KMS-11 (cell line): Measurements from ENCODE around the gene C16orf95.

ENCODE experiments used
- H2AFZ ChIP-seq: fragments of 200-600 bp; sonication (generic); 2 replicates; pipeline ENCODE4 v1.6.1; 2016; ENCODE audit warnings: antibody characterized with exemption, mixed run types, low read depth
- H3K27ac ChIP-seq: fragments of 200-600 bp; sonication (generic); 2 replicates; pipeline ENCODE4 v1.6.1; 2016; ENCODE audit warnings: mild to moderate bottlenecking, mixed run types
- H3K27me3 ChIP-seq: fragments of 200-600 bp; sonication (generic); 2 replicates; pipeline ENCODE4 v1.6.1; 2017; ENCODE audit warnings: mild to moderate bottlenecking, low read depth, mixed run types, moderate library complexity; ENCODE audit not compliant: insufficient read depth
- H3K36me3 ChIP-seq: fragments of 200-600 bp; sonication (generic); 2 replicates; pipeline ENCODE4 v1.6.1; 2017; ENCODE audit warnings: mild to moderate bottlenecking, mixed run types; ENCODE audit not compliant: insufficient read depth
- H3K4me1 ChIP-seq: fragments of 200-600 bp; sonication (generic); 2 replicates; pipeline ENCODE4 v1.6.1; 2016; ENCODE audit warnings: mild to moderate bottlenecking, low read depth, mixed run types; ENCODE audit not compliant: poor library complexity, severe bottlenecking
- H3K4me2 ChIP-seq: fragments of 200-600 bp; sonication (generic); 2 replicates; pipeline ENCODE4 v1.7.0; 2016; ENCODE audit warnings: mild to moderate bottlenecking, mixed run types
- H3K4me3 ChIP-seq: fragments of 200-600 bp; sonication (generic); IDR thresholded peaks from 2 replicates; pipeline ENCODE4 v1.6.1; 2017; ENCODE audit warnings: low read depth, low read length, mixed read lengths; ENCODE audit not compliant: insufficient read depth
- H3K79me2 ChIP-seq: fragments of 200-600 bp; sonication (generic); 2 replicates; pipeline ENCODE4 v1.6.1; 2016; ENCODE audit warnings: low read depth, mixed run types; ENCODE audit not compliant: insufficient read depth
- H3K9ac ChIP-seq: fragments of 200-600 bp; sonication (generic); 2 replicates; pipeline ENCODE4 v1.6.1; 2016; ENCODE audit warnings: mild to moderate bottlenecking, mixed run types
- H4K20me1 ChIP-seq: fragments of 200-600 bp; sonication (generic); 2 replicates; pipeline ENCODE4 v1.6.1; 2016; ENCODE audit warnings: mild to moderate bottlenecking, mixed run types; ENCODE audit not compliant: insufficient read depth
- TF ChIP-seq, protein P1 (sequence below): fragments of 200-600 bp; sonication (generic); conservative IDR thresholded peaks from 2 replicates; pipeline ENCODE4 v1.6.1; 2017; ENCODE audit warnings: low read depth, mild to moderate bottlenecking, antibody characterized with exemption, low read length, moderate library complexity, mixed read lengths

The C16orf95 gene

DNA sequence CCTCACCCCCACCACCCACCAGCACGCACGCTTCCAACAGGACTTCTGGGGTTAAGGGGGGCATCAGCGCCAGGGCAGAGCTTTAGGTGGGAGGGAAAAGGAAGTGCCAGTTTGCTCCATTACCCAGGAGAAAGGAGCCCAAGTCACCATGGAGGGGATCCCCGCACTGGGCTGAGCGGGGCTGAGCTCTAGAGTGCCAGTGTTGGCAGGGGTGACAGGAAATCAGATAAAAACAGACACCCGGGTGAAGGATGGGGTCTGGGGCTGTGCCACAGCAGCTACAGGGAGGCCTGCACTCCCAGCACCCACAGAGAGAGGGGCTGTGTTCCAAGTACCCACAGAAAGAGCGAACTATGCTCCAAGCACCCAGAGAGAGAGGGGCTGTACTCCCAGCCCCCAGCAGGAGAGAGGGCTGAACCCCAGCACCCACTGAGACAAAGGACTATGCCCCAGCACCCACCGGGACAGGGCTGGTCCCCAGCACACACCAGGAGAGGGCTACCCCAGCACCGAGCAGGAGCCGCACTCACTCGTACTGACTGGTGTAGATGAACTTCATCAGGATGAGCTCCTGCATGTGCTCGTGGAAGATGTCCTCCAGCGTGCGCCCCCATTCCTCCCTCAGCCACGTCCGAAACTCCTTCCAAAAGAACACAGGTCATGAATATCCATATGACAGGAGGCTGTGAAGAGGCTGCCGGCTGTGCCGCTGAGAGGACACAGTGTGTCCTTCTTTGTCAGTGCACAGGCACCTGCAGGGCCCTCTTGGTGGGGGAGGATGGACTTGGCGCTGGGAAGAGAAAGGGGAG lies 18.6 kb upstream of the C16orf95 start:
- TF ChIP-seq, protein P1, sequence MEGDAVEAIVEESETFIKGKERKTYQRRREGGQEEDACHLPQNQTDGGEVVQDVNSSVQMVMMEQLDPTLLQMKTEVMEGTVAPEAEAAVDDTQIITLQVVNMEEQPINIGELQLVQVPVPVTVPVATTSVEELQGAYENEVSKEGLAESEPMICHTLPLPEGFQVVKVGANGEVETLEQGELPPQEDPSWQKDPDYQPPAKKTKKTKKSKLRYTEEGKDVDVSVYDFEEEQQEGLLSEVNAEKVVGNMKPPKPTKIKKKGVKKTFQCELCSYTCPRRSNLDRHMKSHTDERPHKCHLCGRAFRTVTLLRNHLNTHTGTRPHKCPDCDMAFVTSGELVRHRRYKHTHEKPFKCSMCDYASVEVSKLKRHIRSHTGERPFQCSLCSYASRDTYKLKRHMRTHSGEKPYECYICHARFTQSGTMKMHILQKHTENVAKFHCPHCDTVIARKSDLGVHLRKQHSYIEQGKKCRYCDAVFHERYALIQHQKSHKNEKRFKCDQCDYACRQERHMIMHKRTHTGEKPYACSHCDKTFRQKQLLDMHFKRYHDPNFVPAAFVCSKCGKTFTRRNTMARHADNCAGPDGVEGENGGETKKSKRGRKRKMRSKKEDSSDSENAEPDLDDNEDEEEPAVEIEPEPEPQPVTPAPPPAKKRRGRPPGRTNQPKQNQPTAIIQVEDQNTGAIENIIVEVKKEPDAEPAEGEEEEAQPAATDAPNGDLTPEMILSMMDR, result no peak
- peaks cover 2% of the 10 kb centered on the region for H3K4me1 ChIP-seq
- no peak overlapping the region for H2AFZ ChIP-seq
- H3K4me3 ChIP-seq, result no peak overlapping the region
- H4K20me1 ChIP-seq, result no peaks in the 10 kb centered on the region
- H3K4me2 ChIP-seq, result no peak overlapping the region
- H3K9ac ChIP-seq, result no peak overlapping the region
- no peaks in the 10 kb centered on the region for H3K79me2 ChIP-seq
- H3K36me3 ChIP-seq, result no peaks in the 10 kb centered on the region
- no peaks in the 10 kb centered on the region for H3K27me3 ChIP-seq
- no peak overlapping the region for H3K27ac ChIP-seq

DNA sequence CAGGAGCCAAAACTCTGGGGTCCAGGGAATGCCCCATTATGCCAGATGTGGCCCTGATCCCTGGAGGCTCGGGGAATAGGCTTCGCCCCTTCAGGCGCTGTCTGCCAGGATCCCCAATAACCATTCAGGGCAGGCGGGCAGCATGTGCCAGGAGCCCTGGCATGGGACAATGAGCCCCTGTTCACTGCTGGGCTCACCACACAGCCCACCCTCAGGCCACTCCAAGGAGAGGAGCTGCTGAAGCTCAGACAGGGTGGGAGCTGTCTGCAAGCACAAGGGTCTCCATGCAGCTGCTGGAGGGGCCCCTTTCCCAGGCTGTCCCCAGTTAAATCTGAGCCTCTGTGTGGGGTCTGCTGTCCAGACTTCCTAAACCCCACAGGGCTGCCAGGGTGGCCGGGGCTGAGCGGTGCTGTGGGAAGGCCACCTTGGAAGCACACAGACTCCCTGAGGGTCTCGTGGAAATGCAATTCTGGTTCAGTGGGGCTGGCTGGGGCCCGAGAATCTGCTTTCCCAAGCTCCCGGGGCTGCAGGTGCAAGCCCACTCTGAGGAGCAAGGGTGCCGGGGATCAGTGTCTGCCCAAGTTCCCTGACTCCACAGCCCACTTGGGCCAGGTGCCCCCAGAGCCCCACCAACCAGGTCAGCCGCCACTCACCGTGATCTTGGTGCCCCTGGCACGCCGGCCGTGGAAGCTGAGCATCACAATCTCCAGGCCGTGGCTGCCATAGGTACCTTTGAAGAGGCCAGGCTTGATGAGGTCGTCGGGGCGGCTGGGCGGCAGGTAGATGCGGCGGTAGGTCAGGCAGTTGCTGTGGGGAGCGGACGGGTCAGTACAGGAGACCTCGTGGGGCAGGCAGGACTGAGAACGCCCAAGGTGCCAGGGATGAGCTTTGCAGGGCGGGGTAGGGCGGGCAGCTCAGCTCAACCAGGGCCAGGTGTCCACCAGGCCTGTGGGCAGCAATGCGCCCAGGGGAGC lies 17.7 kb upstream of the C16orf95 start:
- no peaks in the 10 kb centered on the region for H3K79me2 ChIP-seq
- TF ChIP-seq, protein P1, result no peak
- H2AFZ ChIP-seq, result no peak overlapping the region
- H4K20me1 ChIP-seq, result no peaks in the 10 kb centered on the region
- H3K4me1 ChIP-seq, result no peaks in the 10 kb centered on the region
- no peak overlapping the region for H3K4me2 ChIP-seq
- no peak overlapping the region for H3K9ac ChIP-seq
- H3K27ac ChIP-seq, result no peak overlapping the region
- H3K27me3 ChIP-seq, result no peaks in the 10 kb centered on the region
- H3K4me3 ChIP-seq, result no peak overlapping the region
- no peaks in the 10 kb centered on the region for H3K36me3 ChIP-seq

DNA sequence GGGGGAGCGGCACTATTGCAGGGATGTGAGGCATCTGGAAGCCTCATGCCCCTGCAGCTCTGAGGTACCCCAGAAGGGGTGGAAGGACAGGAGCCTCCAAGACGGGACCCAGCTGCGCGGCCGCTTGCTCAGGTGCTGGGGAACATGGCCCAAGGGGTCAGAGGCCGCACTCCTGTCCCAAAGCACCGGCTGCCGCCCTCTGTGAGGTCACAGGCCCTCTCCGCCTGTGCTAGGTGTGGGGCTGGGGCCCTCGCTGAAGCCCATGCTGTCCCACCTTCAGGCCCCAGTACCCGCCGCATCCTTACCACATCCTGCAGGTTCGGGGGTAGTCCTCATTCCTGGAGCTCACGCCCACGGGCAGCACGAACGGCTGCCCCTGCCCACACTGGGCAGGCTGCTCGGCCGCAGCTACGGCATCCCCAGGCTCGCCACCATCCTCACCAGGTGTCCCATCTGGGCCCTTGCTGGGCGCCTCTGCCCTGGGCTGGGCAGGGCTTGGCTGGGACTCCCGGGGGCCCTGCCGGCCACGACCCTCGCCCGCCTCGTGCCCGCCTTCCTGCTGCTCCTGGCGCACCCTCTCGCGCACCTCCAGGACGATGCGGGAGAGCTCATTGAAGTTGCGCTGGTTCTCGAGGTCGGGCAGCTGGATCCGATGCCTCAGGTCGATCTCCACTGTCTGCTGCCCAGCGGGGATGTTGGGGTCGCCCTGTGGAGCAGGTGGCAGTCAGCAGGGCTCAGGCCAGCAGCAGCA lies 16.6 kb upstream of the C16orf95 start:
- TF ChIP-seq, protein P1, result no peak
- no peaks in the 10 kb centered on the region for H3K4me1 ChIP-seq
- no peak overlapping the region for H3K4me2 ChIP-seq
- no peak overlapping the region for H2AFZ ChIP-seq
- H3K9ac ChIP-seq, result no peak overlapping the region
- H3K36me3 ChIP-seq, result no peaks in the 10 kb centered on the region
- H3K79me2 ChIP-seq, result no peaks in the 10 kb centered on the region
- H3K27me3 ChIP-seq, result no peaks in the 10 kb centered on the region
- H3K27ac ChIP-seq, result no peak overlapping the region
- H4K20me1 ChIP-seq, result no peaks in the 10 kb centered on the region
- no peak overlapping the region for H3K4me3 ChIP-seq

DNA sequence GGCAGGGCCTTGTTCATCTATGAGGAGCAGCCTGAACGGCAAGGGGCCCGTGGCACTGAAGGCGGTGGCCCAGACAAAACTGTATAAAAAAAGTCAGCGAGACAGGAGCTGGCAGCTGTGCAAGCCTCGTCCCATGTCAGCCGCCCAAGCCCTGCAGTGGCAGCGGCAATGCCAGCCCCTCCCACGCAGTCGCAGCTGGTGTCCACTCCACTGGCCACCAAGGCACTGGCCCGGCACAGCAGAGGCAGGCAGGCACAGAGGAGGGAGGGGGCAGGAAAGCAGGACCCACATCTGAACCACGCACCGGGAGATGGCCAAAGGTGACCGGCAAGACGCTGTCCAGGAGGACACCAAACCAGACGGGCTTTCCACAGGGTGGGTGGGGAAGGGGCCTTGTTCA lies 15.9 kb upstream of the C16orf95 start:
- Histone ChIP-seq H4K20me1 (no peaks in the 10 kb centered on the region), H3K36me3 (no peaks in the 10 kb centered on the region), H3K79me2 (no peaks in the 10 kb centered on the region), H3K27me3 (no peaks in the 10 kb centered on the region), H2AFZ (no peak overlapping the region), H3K9ac (no peak overlapping the region), H3K4me2 (no peak overlapping the region), H3K4me3 (no peak overlapping the region), H3K27ac (no peak overlapping the region), H3K4me1 (no peaks in the 10 kb centered on the region)
- TF ChIP-seq, protein P1, result no peak
